Kidney (tissue), 14 donors: ENCODE results near the gene WDTC1. TPM values are rescaled to one million over a fixed set of nuclear protein-coding genes. Genes with fewer than 3 reads are reported as not detected.

Source experiments
- DNase-seq, 5 donors: peaks; one replicate each; pipeline ENCODE4 v3.0.0-alpha.2; 2013 to 2020
- FAIRE-seq: peaks from 2 replicates; lab custom pipeline; 2012; peaks lifted over from hg19 to GRCh38; lab: Jason Lieb, UNC
- H3K27ac ChIP-seq, 2 donors: one replicate each; pipeline ENCODE4 v1.7.0; 2013; ENCODE audit warnings: low read depth in 2 of 2, low read length in 2 of 2, inconsistent platforms in 1 of 2
- H3K27me3 ChIP-seq: one replicate; pipeline ENCODE4 v1.7.1; 2013; ENCODE audit warnings: low read length, inconsistent platforms; ENCODE audit not compliant: control insufficient read depth, insufficient read depth
- H3K36me3 ChIP-seq, 3 donors: one replicate each; pipeline versions ENCODE4 v1.7.0 to v1.7.1; 2013; ENCODE audit warnings: low read length in 3 of 3, control low read depth in 1 of 3, inconsistent platforms in 1 of 3; ENCODE audit not compliant: insufficient read depth in 3 of 3, control insufficient read depth in 2 of 3
- H3K4me1 ChIP-seq, 3 donors: one replicate each; pipeline versions ENCODE4 v1.7.0 to v1.7.1; 2013; ENCODE audit warnings: low read length in 3 of 3, inconsistent platforms in 1 of 3, low read depth in 1 of 3; ENCODE audit not compliant: control insufficient read depth in 2 of 3, insufficient read depth in 2 of 3
- H3K4me3 ChIP-seq, 3 donors: one replicate each; pipeline versions ENCODE4 v1.7.0 to v1.8.1; 2013; ENCODE audit warnings: low read length in 3 of 3, control low read depth in 1 of 3, inconsistent platforms in 1 of 3
- H3K9ac ChIP-seq, 3 donors: one replicate each; pipeline versions ENCODE4 v1.7.0 to v1.7.1; 2013; ENCODE audit warnings: low read length in 3 of 3, control low read depth in 1 of 3, inconsistent platforms in 1 of 3
- H3K9me3 ChIP-seq, 3 donors: one replicate each; pipeline versions ENCODE4 v1.7.0 to v1.7.1; 2013; ENCODE audit warnings: low read length in 3 of 3, control low read depth in 1 of 3, inconsistent platforms in 1 of 3; ENCODE audit not compliant: control insufficient read depth in 2 of 3, insufficient read depth in 1 of 3
- CTCF ChIP-seq: IDR thresholded peaks from 3 replicates; pipeline ENCODE4 v1.5.1; 2012; ENCODE audit warnings: mild to moderate bottlenecking, moderate library complexity, borderline replicate concordance; ENCODE audit not compliant: insufficient read depth; ENCODE audit errors: extremely low read depth
- intact Hi-C: fragments of 100-400 bp; cut with DNase I; formaldehyde crosslinking; loops from one replicate; pipeline ENCODE4 v1.11.1; 2022
- polyA plus RNA-seq: library from polyadenylated mRNA; stranded (reverse); fragments of 350-450 nt; fragmentation: Illumina TruSeq; extraction: RNeasy Lipid Tissue Mini Kit (QIAGEN cat#74804); gene quantifications from one replicate; pipeline ENCODE4 v1.2.3, GENCODE V29; 2014; ENCODE audit warnings: low read depth, low replicate concordance; ENCODE audit not compliant: insufficient read depth
- total RNA-seq: library from RNA; stranded (reverse); fragmentation: NEBNext Ultra II Directional; extraction: Animal tissue kit (Norgen Biotek cat#: 25700); gene quantifications from one replicate; pipeline ENCODE4 v1.2.1, GENCODE V29; 2021
- donor health status: control.
- donor health status: control.
- donor health status: control.
- donor health status: control.
- donor health status: control.
- donor health status: DM: yes; HTN: yes; CAD: no.
- donor health status: Normal renal cell carcinoma (clear cell type).

The WDTC1 gene
- total and polyA plus RNA-seq, 2 donors from 2014 or later, result 23.7 to 42.2 TPM

GRCh38 chr1:27321813-27322568 lies 87.6 kb downstream of the WDTC1 start, which contains the start of gene TMEM222:
Gene TMEM222, plus strand, starts transcription at chr1:27322163. Its CDS starts 35 bp downstream, at chr1:27322198.
- FAIRE-seq, result no peak
- intact Hi-C loops, result no loop called here

DNA sequence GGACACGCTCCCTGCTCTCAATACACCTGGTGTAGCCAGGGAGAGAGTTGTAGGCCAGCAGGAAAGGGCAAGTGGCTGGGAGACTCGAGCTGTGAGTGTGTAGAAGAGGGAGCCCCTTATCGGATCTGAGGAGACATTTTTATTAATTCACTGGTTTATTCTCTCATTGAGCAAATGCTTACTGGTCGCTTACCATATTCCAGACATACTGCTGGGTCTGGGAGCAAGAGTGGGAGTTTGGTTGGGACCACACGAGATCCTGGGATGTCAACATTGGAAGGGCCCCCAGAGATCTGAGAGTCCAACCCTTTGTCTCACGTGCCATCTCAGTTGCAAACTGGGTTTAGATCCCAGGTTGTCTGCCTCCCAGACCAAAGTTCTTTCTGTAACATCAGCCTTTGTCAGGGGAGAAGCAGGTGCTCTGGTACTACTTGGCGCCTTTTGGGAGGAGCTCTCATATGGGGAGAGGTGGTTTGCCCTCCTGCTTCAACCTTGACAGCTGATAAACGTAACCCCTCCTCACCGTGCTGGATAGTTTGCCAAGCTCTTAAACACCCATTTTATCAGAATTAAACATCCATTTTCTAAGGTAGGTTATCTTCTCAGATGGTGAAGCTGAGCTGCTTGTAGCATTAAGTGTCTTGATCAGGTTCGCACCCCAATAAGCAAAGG lies 88.3 kb downstream of the WDTC1 start:
- peaks cover 0 to 18% (median 4%) of the 10 kb centered on the region in 3 donors for H3K4me1 ChIP-seq
- intact Hi-C loops, result no loop called here
- no peak for FAIRE-seq

More at GRCh38 chr1:27321813-27322568, 87.6 kb downstream of the WDTC1 start, which contains the start of gene TMEM222:
- peak within 1 kb of the TSS; percentile 91 to 99 (median 94) for H3K9ac ChIP-seq
- peaks cover 0 to 12% (median 11%) of the 10 kb centered on the region in 3 donors for H3K36me3 ChIP-seq
- peaks cover 0 to 18% (median 4%) of the 10 kb centered on the region in 3 donors for H3K4me1 ChIP-seq
- peak within 1 kb of the TSS; percentile 94 to 100 (median 95) for H3K4me3 ChIP-seq
- no peaks in the 10 kb centered on the region for H3K9me3 ChIP-seq
- peak; percentile 98 to 99 (median 98) for DNase-seq
- no peak for TF ChIP-seq CTCF
- no peaks in the 10 kb centered on the region for H3K27me3 ChIP-seq
- H3K27ac ChIP-seq, result peak within 1 kb of the TSS; percentile 81 to 93

DNA sequence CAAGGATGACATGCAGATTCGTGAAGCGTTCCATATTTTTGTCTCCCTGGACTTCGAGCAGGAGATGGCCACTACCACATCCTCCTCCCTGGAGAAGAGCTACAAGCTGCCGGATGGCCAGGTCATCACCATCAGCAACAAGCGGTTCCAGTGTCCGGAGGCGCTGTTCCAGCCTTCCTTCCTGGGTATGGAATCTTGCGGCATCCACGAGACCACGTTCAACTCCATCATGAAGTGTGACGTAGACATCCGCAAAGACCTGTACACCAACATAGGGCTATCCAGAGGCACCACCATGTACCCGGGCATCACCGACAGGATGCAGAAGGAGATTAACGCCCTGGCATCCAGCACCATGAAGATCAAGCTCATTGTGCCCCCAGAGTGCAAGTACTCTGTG lies 90.9 kb downstream of the WDTC1 start:
- Histone ChIP-seq H3K27me3 (no peaks in the 10 kb centered on the region), H3K4me3 (no peak overlapping the region), H3K9me3 (no peaks in the 10 kb centered on the region), H3K9ac (no peak overlapping the region), H3K27ac (no peak overlapping the region), H3K4me1 (peaks cover 0 to 14% (median 4%) of the 10 kb centered on the region in 3 donors), H3K36me3 (peaks cover 0 to 13% (median 12%) of the 10 kb centered on the region in 3 donors)
- DNase-seq (no peak), FAIRE-seq (no peak)
- no peak for TF ChIP-seq CTCF
- intact Hi-C loops, result no loop called here

More for the DNA sequence above, 88.3 kb downstream of the WDTC1 start:
- DNase-seq, result no peak
- peak overlapping the region; percentile 91 to 99 (median 94) for H3K9ac ChIP-seq
- no peaks in the 10 kb centered on the region for H3K9me3 ChIP-seq
- H3K27me3 ChIP-seq, result no peaks in the 10 kb centered on the region
- H3K4me3 ChIP-seq, result peak overlapping the region; percentile 94 to 100 (median 95)
- H3K27ac ChIP-seq, result peak overlapping the region; percentile 81 to 93
- TF ChIP-seq CTCF, result no peak
- peaks cover 0 to 12% (median 11%) of the 10 kb centered on the region in 3 donors for H3K36me3 ChIP-seq
